WTC11 (cell line): ENCODE results near the gene TPP1. TPM values are rescaled to one million over a fixed set of nuclear protein-coding genes. Genes with fewer than 3 reads are reported as not detected.

Source experiments
- ATAC-seq: fragments of 200-7000 bp; cut with Tn5 transposase; 2 replicates; pipeline ENCODE4 v1.10.0; 2021; ENCODE audit warnings: mild to moderate bottlenecking, moderate library complexity
- CTCF ChIA-PET: fragments of 300-600 bp; sonication (Branson Sonifier 250); formaldehyde crosslinking; loops from one replicate; lab custom pipeline; 2021; ENCODE audit warnings: antibody characterized with exemption; lab: Charles Lee
- POLR2A ChIA-PET: fragments of 350-600 bp; sonication (Branson Sonifier 250); formaldehyde crosslinking; loops from one replicate; lab custom pipeline; 2021; ENCODE audit warnings: antibody characterized with exemption; lab: Charles Lee
- DNase-seq: peaks from one replicate; pipeline ENCODE4 v3.0.0; 2021; ENCODE audit warnings: low spot score
- H3K27ac Mint-ChIP-seq: 2 replicates; pipeline ENCODE4 v1.8.0; 2021; ENCODE audit warnings: mixed read lengths
- H3K27me3 Mint-ChIP-seq: 2 replicates; pipeline ENCODE4 v1.8.0; 2021; ENCODE audit warnings: low read depth, mild to moderate bottlenecking, moderate library complexity, mixed read lengths
- H3K36me3 Mint-ChIP-seq: 2 replicates; pipeline ENCODE4 v1.8.0; 2021; ENCODE audit warnings: mixed read lengths
- H3K4me1 Mint-ChIP-seq: 2 replicates; pipeline ENCODE4 v1.8.0; 2022; ENCODE audit warnings: mixed read lengths
- H3K4me3 Mint-ChIP-seq: 2 replicates; pipeline ENCODE4 v1.8.0; 2021; ENCODE audit warnings: mild to moderate bottlenecking, moderate library complexity, mixed read lengths
- H3K9me3 Mint-ChIP-seq: 2 replicates; pipeline ENCODE4 v1.8.0; 2021; ENCODE audit warnings: mixed read lengths
- CREB1 ChIP-seq: sonication (generic); formaldehyde crosslinking; IDR thresholded peaks from 2 replicates; pipeline ENCODE4 v1.8.0; 2023; ENCODE audit warnings: mild to moderate bottlenecking, missing genetic modification reagents
- CREM ChIP-seq: sonication (generic); formaldehyde crosslinking; IDR thresholded peaks from 2 replicates; pipeline ENCODE4 v1.8.1; 2022; ENCODE audit warnings: mild to moderate bottlenecking, missing genetic modification reagents, moderate library complexity
- ESRRA ChIP-seq: sonication (generic); formaldehyde crosslinking; IDR thresholded peaks from 2 replicates; pipeline ENCODE4 v1.8.1; 2022; ENCODE audit warnings: mild to moderate bottlenecking, missing genetic modification reagents, borderline replicate concordance
- HMGA2 ChIP-seq: fragments of 250-450 bp; sonication (Bioruptor Pico); IDR thresholded peaks from 2 replicates; pipeline ENCODE4 v1.4.0; 2021; ENCODE audit warnings: mild to moderate bottlenecking, moderate library complexity
- SMAD3 ChIP-seq: sonication (generic); formaldehyde crosslinking; IDR thresholded peaks from 2 replicates; pipeline ENCODE4 v1.8.0; 2022; ENCODE audit warnings: missing genetic modification reagents, mild to moderate bottlenecking, borderline replicate concordance
- SOX15 ChIP-seq: fragments of 250-450 bp; sonication (Bioruptor Pico); IDR thresholded peaks from 2 replicates; pipeline ENCODE4 v1.9.0; 2021; ENCODE audit warnings: mild to moderate bottlenecking
- TEAD1 ChIP-seq: sonication (generic); formaldehyde crosslinking; IDR thresholded peaks from 2 replicates; pipeline ENCODE4 v1.8.0; 2022; ENCODE audit warnings: mild to moderate bottlenecking, missing genetic modification reagents
- ZNF138 ChIP-seq: sonication (generic); formaldehyde crosslinking; conservative IDR thresholded peaks from 2 replicates; pipeline ENCODE4 v1.8.1; 2022; ENCODE audit warnings: mild to moderate bottlenecking, moderate library complexity, missing genetic modification reagents
- ZNF219 ChIP-seq: sonication (generic); formaldehyde crosslinking; IDR thresholded peaks from 2 replicates; pipeline ENCODE4 v1.8.0; 2023; ENCODE audit warnings: missing genetic modification reagents, mild to moderate bottlenecking, borderline replicate concordance
- ZNF232 ChIP-seq: sonication (generic); formaldehyde crosslinking; IDR thresholded peaks from 2 replicates; pipeline ENCODE4 v1.8.0; 2022; ENCODE audit warnings: mild to moderate bottlenecking, missing genetic modification reagents
- ZNF512 ChIP-seq: sonication (generic); formaldehyde crosslinking; IDR thresholded peaks from 2 replicates; pipeline ENCODE4 v1.8.1; 2022; ENCODE audit warnings: missing genetic modification reagents, borderline replicate concordance
- total RNA-seq: library from RNA; stranded (reverse); gene quantifications from 3 replicates; pipeline ENCODE4 v1.2.3, GENCODE V29; 2021
- TF ChIP-seq, protein P1 (sequence below): sonication (generic); formaldehyde crosslinking; IDR thresholded peaks from 2 replicates; pipeline ENCODE4 v1.8.0; 2022; ENCODE audit warnings: mild to moderate bottlenecking, missing genetic modification reagents
- TF ChIP-seq, protein P2 (sequence below): sonication (generic); formaldehyde crosslinking; IDR thresholded peaks from 2 replicates; pipeline ENCODE4 v1.8.0; 2023; ENCODE audit warnings: missing genetic modification reagents
- TF ChIP-seq, protein P3 (sequence below): fragments of 250-450 bp; sonication (Bioruptor Pico); IDR thresholded peaks from 2 replicates; pipeline ENCODE4 v1.9.0; 2021; ENCODE audit warnings: mild to moderate bottlenecking
- TF ChIP-seq, protein P4 (sequence below): sonication (generic); formaldehyde crosslinking; conservative IDR thresholded peaks from 2 replicates; pipeline ENCODE4 v1.8.1; 2022; ENCODE audit warnings: mild to moderate bottlenecking, missing genetic modification reagents
- TF ChIP-seq, protein P5 (sequence below): sonication (generic); formaldehyde crosslinking; IDR thresholded peaks from 2 replicates; pipeline ENCODE4 v1.8.0; 2023; ENCODE audit warnings: mild to moderate bottlenecking, missing genetic modification reagents

TPP1 gene
- total RNA-seq, 1 experiment from 2014 or later, result 36.2 TPM

DNA sequence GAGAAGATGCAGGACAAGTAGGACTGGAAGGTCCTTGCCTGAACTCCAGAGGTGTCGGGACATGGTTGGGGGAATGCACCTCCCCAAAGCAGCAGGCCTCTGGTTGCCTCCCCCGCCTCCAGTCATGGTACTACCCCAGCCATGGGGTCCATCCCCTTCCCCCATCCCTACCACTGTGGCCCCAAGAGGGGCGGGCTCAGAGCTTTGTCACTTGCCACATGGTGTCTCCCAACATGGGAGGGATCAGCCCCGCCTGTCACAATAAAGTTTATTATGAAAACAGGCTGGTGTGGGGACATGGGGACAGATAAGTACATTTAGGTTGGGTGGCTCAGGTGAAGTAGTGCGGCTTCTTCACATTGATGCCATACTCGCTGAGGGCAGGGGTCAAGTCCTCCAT, 8.6 kb downstream of the TPP1 start (continued):
- TF ChIP-seq, protein P1, sequence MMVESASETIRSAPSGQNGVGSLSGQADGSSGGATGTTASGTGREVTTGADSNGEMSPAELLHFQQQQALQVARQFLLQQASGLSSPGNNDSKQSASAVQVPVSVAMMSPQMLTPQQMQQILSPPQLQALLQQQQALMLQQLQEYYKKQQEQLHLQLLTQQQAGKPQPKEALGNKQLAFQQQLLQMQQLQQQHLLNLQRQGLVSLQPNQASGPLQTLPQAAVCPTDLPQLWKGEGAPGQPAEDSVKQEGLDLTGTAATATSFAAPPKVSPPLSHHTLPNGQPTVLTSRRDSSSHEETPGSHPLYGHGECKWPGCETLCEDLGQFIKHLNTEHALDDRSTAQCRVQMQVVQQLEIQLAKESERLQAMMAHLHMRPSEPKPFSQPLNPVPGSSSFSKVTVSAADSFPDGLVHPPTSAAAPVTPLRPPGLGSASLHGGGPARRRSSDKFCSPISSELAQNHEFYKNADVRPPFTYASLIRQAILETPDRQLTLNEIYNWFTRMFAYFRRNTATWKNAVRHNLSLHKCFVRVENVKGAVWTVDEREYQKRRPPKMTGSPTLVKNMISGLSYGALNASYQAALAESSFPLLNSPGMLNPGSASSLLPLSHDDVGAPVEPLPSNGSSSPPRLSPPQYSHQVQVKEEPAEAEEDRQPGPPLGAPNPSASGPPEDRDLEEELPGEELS, result no peak
- TF ChIP-seq ESRRA (CRISPR knock-in tag) (no peak), CREM (no peak)

DNA sequence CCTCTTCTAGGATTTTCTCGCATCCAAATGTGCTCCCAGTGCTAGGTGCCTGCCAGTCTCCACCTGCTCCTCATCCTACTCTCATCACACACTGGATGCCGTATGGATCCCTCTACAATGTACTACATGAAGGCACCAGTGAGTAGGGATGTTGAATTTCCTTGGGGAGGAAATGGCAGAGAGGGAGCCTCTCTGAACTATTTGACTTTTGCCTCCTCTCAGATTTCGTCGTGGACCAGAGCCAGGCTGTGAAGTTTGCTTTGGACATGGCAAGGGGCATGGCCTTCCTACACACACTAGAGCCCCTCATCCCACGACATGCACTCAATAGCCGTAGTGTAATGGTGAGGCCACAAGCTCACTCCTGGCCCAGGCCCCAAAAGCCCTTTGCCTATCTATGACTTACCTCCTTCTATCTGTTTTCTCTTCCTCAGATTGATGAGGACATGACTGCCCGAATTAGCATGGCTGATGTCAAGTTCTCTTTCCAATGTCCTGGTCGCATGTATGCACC, 9.7 kb downstream of the TPP1 start:
- ChIA-PET CTCF (interaction anchor here (0.9 kb wide), 1 partner anchor 74 kb away, joined by 3 read pairs; the partner anchor contains the start of gene MRPL17), POLR2A (interaction anchor here (0.6 kb wide), 1 partner anchor 162 kb away, joined by 11 read pairs; no protein-coding TSS in a partner anchor)
- Mint-ChIP-seq H3K27ac (peak overlapping the region; percentile 76), H3K27me3 (no peaks in the 10 kb centered on the region), H3K36me3 (peaks cover 36% of the 10 kb centered on the region)
- no peak for ATAC-seq
- TF ChIP-seq SOX15 (CRISPR knock-in tag) (no peak), ZNF512 (CRISPR knock-in tag) (no peak), ESRRA (CRISPR knock-in tag) (no peak), ZNF232 (no peak), ZNF219 (CRISPR knock-in tag) (no peak), SMAD3 (CRISPR knock-in tag) (no peak), TEAD1 (CRISPR knock-in tag) (no peak), ZNF138 (CRISPR knock-in tag) (no peak), CREB1 (no peak), HMGA2 (CRISPR knock-in tag) (no peak)
- TF ChIP-seq, protein P2, sequence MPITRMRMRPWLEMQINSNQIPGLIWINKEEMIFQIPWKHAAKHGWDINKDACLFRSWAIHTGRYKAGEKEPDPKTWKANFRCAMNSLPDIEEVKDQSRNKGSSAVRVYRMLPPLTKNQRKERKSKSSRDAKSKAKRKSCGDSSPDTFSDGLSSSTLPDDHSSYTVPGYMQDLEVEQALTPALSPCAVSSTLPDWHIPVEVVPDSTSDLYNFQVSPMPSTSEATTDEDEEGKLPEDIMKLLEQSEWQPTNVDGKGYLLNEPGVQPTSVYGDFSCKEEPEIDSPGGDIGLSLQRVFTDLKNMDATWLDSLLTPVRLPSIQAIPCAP (CRISPR knock-in tag), result no peak
- TF ChIP-seq, protein P3, sequence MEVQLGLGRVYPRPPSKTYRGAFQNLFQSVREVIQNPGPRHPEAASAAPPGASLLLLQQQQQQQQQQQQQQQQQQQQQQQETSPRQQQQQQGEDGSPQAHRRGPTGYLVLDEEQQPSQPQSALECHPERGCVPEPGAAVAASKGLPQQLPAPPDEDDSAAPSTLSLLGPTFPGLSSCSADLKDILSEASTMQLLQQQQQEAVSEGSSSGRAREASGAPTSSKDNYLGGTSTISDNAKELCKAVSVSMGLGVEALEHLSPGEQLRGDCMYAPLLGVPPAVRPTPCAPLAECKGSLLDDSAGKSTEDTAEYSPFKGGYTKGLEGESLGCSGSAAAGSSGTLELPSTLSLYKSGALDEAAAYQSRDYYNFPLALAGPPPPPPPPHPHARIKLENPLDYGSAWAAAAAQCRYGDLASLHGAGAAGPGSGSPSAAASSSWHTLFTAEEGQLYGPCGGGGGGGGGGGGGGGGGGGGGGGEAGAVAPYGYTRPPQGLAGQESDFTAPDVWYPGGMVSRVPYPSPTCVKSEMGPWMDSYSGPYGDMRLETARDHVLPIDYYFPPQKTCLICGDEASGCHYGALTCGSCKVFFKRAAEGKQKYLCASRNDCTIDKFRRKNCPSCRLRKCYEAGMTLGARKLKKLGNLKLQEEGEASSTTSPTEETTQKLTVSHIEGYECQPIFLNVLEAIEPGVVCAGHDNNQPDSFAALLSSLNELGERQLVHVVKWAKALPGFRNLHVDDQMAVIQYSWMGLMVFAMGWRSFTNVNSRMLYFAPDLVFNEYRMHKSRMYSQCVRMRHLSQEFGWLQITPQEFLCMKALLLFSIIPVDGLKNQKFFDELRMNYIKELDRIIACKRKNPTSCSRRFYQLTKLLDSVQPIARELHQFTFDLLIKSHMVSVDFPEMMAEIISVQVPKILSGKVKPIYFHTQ, result no peak
- TF ChIP-seq, protein P4, sequence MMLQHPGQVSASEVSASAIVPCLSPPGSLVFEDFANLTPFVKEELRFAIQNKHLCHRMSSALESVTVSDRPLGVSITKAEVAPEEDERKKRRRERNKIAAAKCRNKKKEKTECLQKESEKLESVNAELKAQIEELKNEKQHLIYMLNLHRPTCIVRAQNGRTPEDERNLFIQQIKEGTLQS, result no peak
- TF ChIP-seq, protein P5, sequence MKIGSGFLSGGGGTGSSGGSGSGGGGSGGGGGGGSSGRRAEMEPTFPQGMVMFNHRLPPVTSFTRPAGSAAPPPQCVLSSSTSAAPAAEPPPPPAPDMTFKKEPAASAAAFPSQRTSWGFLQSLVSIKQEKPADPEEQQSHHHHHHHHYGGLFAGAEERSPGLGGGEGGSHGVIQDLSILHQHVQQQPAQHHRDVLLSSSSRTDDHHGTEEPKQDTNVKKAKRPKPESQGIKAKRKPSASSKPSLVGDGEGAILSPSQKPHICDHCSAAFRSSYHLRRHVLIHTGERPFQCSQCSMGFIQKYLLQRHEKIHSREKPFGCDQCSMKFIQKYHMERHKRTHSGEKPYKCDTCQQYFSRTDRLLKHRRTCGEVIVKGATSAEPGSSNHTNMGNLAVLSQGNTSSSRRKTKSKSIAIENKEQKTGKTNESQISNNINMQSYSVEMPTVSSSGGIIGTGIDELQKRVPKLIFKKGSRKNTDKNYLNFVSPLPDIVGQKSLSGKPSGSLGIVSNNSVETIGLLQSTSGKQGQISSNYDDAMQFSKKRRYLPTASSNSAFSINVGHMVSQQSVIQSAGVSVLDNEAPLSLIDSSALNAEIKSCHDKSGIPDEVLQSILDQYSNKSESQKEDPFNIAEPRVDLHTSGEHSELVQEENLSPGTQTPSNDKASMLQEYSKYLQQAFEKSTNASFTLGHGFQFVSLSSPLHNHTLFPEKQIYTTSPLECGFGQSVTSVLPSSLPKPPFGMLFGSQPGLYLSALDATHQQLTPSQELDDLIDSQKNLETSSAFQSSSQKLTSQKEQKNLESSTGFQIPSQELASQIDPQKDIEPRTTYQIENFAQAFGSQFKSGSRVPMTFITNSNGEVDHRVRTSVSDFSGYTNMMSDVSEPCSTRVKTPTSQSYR (CRISPR knock-in tag), result no peak
- TF ChIP-seq, all 79 proteins: peak for 0
- Mint-ChIP-seq H3K4me1 (peaks cover 20% of the 10 kb centered on the region), H3K4me3 (peak overlapping the region; percentile 38; the same call in 1 of the 2 replicates), H3K9me3 (no peaks in the 10 kb centered on the region)
- no peak for DNase-seq
